ENCODE data around the gene MEIS2.

DNA sequence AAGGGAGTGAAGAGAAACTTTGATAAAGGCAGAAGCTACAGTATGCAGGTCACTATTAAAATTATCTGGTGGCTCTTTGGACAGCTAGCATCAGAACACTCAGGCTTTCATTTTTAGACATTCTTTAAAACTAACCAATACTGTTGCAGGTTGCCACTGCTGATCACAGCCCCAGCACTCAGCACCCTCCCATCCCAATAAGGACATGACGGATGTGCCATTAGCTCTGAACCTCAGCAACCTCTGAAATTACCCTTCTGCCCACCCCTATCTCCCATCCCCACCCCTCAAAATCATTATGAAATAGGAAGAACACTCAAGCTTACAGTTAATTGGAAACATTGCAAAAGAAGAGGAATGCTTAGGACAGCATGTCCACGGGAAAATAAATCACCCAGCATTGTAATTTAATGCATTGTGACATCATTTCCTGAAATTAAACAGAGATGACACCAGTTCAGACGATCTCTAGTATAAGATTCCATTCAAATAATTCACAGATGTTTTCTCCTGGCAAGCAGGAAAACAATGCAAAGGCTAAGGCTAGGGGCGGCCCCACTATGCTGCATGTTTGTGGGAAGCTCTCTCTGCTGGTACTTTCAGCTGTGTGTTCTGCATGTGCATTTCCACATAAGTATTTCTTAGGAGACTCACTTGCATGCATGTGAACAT lies 71.6 kb downstream of the MEIS2 start:
- no peak for TF ChIP-seq SIN3A (IDR thresholded peaks at IDR 0.05; ENCODE audit: borderline replicate concordance, low read depth, low read length)
- TF ChIP-seq, protein P1, sequence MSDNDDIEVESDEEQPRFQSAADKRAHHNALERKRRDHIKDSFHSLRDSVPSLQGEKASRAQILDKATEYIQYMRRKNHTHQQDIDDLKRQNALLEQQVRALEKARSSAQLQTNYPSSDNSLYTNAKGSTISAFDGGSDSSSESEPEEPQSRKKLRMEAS (IDR thresholded peaks at IDR 0.05) = no peak

Measured in HepG2 (cell line).